Stimulated activated naive CD8-positive, alpha-beta T cell treated with anti-CD3 and anti-CD28 coated beads, Interleukin-15, Interleukin-2, amounts not matched to agents 100 U/mL and 50 U/mL, for 24 hours (primary cell): Measurements from ENCODE around the gene FMN1.

Experiments used
- ATAC-seq: fragments of 150-1000 bp; cut with Tn5 transposase; one replicate; pipeline ENCODE4 v1.10.0; 2021
- DNase-seq: peaks from one replicate; pipeline ENCODE4 v3.0.0; 2021

Gene FMN1

GRCh38 chr15:32775103-32775502 is 419.4 kb downstream of the FMN1 start:
- DNase-seq (no peak), ATAC-seq (no peak)

- DNase-seq (no peak), ATAC-seq (no peak)
These were observed 420.5 kb downstream of the FMN1 start for GRCh38 chr15:32774022-32774421.

- DNase-seq (no peak), ATAC-seq (no peak)
These were observed 427.3 kb downstream of the FMN1 start for GRCh38 chr15:32767236-32767635.

GRCh38 chr15:32766101-32766500 is 428.4 kb downstream of the FMN1 start:
- no peak for ATAC-seq
- DNase-seq = no peak

GRCh38 chr15:32765236-32765635 is 429.3 kb downstream of the FMN1 start:
- ATAC-seq = no peak
- no peak for DNase-seq

GRCh38 chr15:32763295-32763694 is 431.2 kb downstream of the FMN1 start:
- DNase-seq = no peak
- ATAC-seq = no peak

- DNase-seq = no peak
- ATAC-seq = no peak
These were observed 437.1 kb downstream of the FMN1 start for GRCh38 chr15:32757426-32757825.

- DNase-seq (no peak), ATAC-seq (no peak)
These were observed 443.5 kb downstream of the FMN1 start for GRCh38 chr15:32750979-32751378.

GRCh38 chr15:32747921-32748342 is 446.6 kb downstream of the FMN1 start:
- no peak for ATAC-seq

GRCh38 chr15:32746116-32746857 is 448.2 kb downstream of the FMN1 start:
- DNase-seq = no peak
- ATAC-seq = no peak

More at GRCh38 chr15:32747921-32748342, 446.6 kb downstream of the FMN1 start:
- DNase-seq = no peak

- DNase-seq = no peak
- ATAC-seq = no peak
These were observed 450.9 kb downstream of the FMN1 start for GRCh38 chr15:32743411-32744140.

- no peak for DNase-seq
- ATAC-seq = no peak
These were observed 454.9 kb downstream of the FMN1 start for GRCh38 chr15:32739522-32740063.

GRCh38 chr15:32738666-32739065 is 455.8 kb downstream of the FMN1 start:
- no peak for DNase-seq
- no peak for ATAC-seq

- no peak for ATAC-seq
These were observed 457.2 kb downstream of the FMN1 start for GRCh38 chr15:32737304-32737703.

GRCh38 chr15:32736701-32737061 is 457.8 kb downstream of the FMN1 start:
- DNase-seq = no peak
- no peak for ATAC-seq

More at GRCh38 chr15:32737304-32737703, 457.2 kb downstream of the FMN1 start:
- DNase-seq = no peak

- DNase-seq (no peak), ATAC-seq (no peak)
These were observed 458.4 kb downstream of the FMN1 start for GRCh38 chr15:32735989-32736700.

GRCh38 chr15:32733281-32733680 is 461.2 kb downstream of the FMN1 start:
- DNase-seq (no peak), ATAC-seq (no peak)

- no peak for DNase-seq
- ATAC-seq = no peak
These were observed 461.8 kb downstream of the FMN1 start for GRCh38 chr15:32732574-32733157.

GRCh38 chr15:32730677-32731654 is 463.5 kb downstream of the FMN1 start:
- ATAC-seq (no peak), DNase-seq (peak; percentile 29)

GRCh38 chr15:32729700-32730395 is 464.7 kb downstream of the FMN1 start:
- ATAC-seq = no peak

More at GRCh38 chr15:32729700-32730395, 464.7 kb downstream of the FMN1 start:
- no peak for DNase-seq
